ENCODE measurements around the gene HDGFL1.

- TF ChIP-seq CTCF (IDR thresholded peaks at IDR 0.05; ENCODE audit: poor library complexity, severe bottlenecking) (no peak), RAD21 (conservative IDR thresholded peaks at IDR 0.05) (no peak), TAF1 (IDR thresholded peaks at IDR 0.05; ENCODE audit: low read depth) (no peak), REST (IDR thresholded peaks at IDR 0.05; ENCODE audit: borderline replicate concordance) (no peak), MXI1 (conservative IDR thresholded peaks at IDR 0.05; ENCODE audit: poor library complexity, severe bottlenecking) (no peak), EZH2 (IDR thresholded peaks at IDR 0.05; ENCODE audit: borderline replicate concordance, insufficient read depth, low read length, poor library complexity, severe bottlenecking) (no peak), POLR2AphosphoS5 (IDR thresholded peaks at IDR 0.05) (no peak), EP300 (conservative IDR thresholded peaks at IDR 0.05; ENCODE audit: poor library complexity, severe bottlenecking) (no peak), SMC3 (conservative IDR thresholded peaks at IDR 0.05; ENCODE audit: poor library complexity) (no peak)
Observed at GRCh38 chr6:22550971-22551670, 18.2 kb upstream of the HDGFL1 start.
